ENCODE data around the gene COL11A1.
A peak's percentile ranks its signal among the peaks of the same experiment; 100 is the strongest.
"Not testable (repeated sequence)": the region's sequence is repeated elsewhere in the genome, so short reads cannot be mapped to it uniquely, and the experiment has no call there.

COL11A1 gene

GRCh38 chr1:103107741-103108375 is 464 bp downstream of the COL11A1 start:
- no peaks in the 10 kb centered on the region for H3K36me3 Mint-ChIP-seq
- H3K4me3 Mint-ChIP-seq, result peak overlapping the region; percentile 55
- no peaks in the 10 kb centered on the region for H3K9me3 Mint-ChIP-seq
- H3K27ac Mint-ChIP-seq, result no peak overlapping the region
- H3K27me3 Mint-ChIP-seq, result peaks cover 10% of the 10 kb centered on the region
- peaks cover 7% of the 10 kb centered on the region for H3K4me1 Mint-ChIP-seq

GRCh38 chr1:103106426-103107341 is 1.6 kb downstream of the COL11A1 start:
- no peaks in the 10 kb centered on the region for H3K9me3 Mint-ChIP-seq
- no peak overlapping the region for H3K27ac Mint-ChIP-seq
- no peaks in the 10 kb centered on the region for H3K36me3 Mint-ChIP-seq
- peaks cover 11% of the 10 kb centered on the region for H3K27me3 Mint-ChIP-seq
- H3K4me1 Mint-ChIP-seq, result peaks cover 7% of the 10 kb centered on the region
- H3K4me3 Mint-ChIP-seq, result no peak overlapping the region

- Mint-ChIP-seq H3K4me3 (no peak overlapping the region), H3K9me3 (no peaks in the 10 kb centered on the region), H3K4me1 (no peaks in the 10 kb centered on the region), H3K27me3 (peaks cover 2% of the 10 kb centered on the region), H3K27ac (no peak overlapping the region), H3K36me3 (no peaks in the 10 kb centered on the region)
Observed at GRCh38 chr1:103101399-103101798, 6.9 kb downstream of the COL11A1 start.

DNA sequence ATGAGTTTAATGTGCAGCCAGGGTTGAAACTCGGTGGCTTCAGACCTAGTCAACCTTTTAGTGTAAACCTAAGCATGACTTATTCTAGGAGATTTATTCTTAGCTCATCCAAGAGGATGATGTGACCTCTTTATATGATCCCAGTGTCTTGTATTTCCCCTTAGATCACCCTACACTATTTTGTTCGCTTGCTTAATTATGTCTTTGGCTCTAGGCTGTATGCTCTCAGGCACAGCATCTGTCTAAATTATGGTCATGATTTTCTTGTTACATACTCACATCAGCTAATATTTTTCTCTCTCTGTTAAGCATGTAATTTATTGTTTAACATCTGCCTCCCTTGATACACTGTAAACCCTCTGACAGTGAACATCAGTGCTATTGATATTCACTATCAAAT is 19.1 kb downstream of the COL11A1 start:
- Mint-ChIP-seq H3K9me3 (peaks cover 4% of the 10 kb centered on the region), H3K4me3 (no peak overlapping the region), H3K27me3 (no peaks in the 10 kb centered on the region), H3K36me3 (no peaks in the 10 kb centered on the region), H3K27ac (no peak overlapping the region), H3K4me1 (no peaks in the 10 kb centered on the region)

- H3K4me1 Mint-ChIP-seq, result no peaks in the 10 kb centered on the region
Observed at GRCh38 chr1:103087256-103087655, 21.1 kb downstream of the COL11A1 start.

GRCh38 chr1:103084181-103084580 is 24.1 kb downstream of the COL11A1 start:
- H3K4me3 Mint-ChIP-seq, result no peak overlapping the region
- H3K9me3 Mint-ChIP-seq, result no peaks in the 10 kb centered on the region
- H3K36me3 Mint-ChIP-seq, result no peaks in the 10 kb centered on the region
- no peaks in the 10 kb centered on the region for H3K4me1 Mint-ChIP-seq
- H3K27me3 Mint-ChIP-seq, result no peaks in the 10 kb centered on the region
- peak overlapping the region; percentile 2 for H3K27ac Mint-ChIP-seq

More at GRCh38 chr1:103087256-103087655, 21.1 kb downstream of the COL11A1 start:
- H3K27ac Mint-ChIP-seq, result no peak overlapping the region
- no peak overlapping the region for H3K4me3 Mint-ChIP-seq
- H3K36me3 Mint-ChIP-seq, result no peaks in the 10 kb centered on the region
- no peaks in the 10 kb centered on the region for H3K9me3 Mint-ChIP-seq
- no peaks in the 10 kb centered on the region for H3K27me3 Mint-ChIP-seq

GRCh38 chr1:103075316-103076000 is 32.9 kb downstream of the COL11A1 start:
- Mint-ChIP-seq H3K27ac (no peak overlapping the region), H3K27me3 (no peaks in the 10 kb centered on the region), H3K9me3 (no peaks in the 10 kb centered on the region), H3K4me1 (no peaks in the 10 kb centered on the region), H3K36me3 (no peaks in the 10 kb centered on the region), H3K4me3 (no peak overlapping the region)

DNA sequence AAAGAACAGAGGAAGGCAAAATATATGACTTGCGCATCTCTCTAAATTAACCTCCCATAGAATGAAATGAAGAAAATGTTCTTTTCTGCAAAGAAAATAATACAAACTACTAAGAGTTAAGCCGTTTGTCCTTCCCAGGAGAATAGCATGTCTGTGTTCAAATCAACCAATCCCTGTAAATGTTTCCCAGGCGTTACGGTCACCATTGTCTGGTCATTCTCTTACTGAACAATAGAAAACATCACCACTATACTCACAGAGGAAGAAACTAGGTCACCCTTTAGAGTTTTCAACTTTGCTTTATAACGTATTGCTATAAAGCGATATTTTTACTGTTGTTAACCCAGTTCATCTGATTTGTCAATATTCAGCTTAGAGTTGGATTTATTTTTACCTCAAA is 34.1 kb downstream of the COL11A1 start:
- H3K36me3 Mint-ChIP-seq, result no peaks in the 10 kb centered on the region
- H3K9me3 Mint-ChIP-seq, result no peaks in the 10 kb centered on the region
- H3K27ac Mint-ChIP-seq, result no peak overlapping the region
- H3K27me3 Mint-ChIP-seq, result no peaks in the 10 kb centered on the region
- H3K4me3 Mint-ChIP-seq, result no peak overlapping the region
- H3K4me1 Mint-ChIP-seq, result no peaks in the 10 kb centered on the region

- no peaks in the 10 kb centered on the region for H3K9me3 Mint-ChIP-seq
- no peaks in the 10 kb centered on the region for H3K27me3 Mint-ChIP-seq
- H3K4me3 Mint-ChIP-seq, result no peak overlapping the region
- no peaks in the 10 kb centered on the region for H3K36me3 Mint-ChIP-seq
- no peaks in the 10 kb centered on the region for H3K4me1 Mint-ChIP-seq
- H3K27ac Mint-ChIP-seq, result no peak overlapping the region
Observed at GRCh38 chr1:103069201-103069600, 39.1 kb downstream of the COL11A1 start.

- H3K27me3 Mint-ChIP-seq, result no peaks in the 10 kb centered on the region
- no peak overlapping the region for H3K4me3 Mint-ChIP-seq
- H3K36me3 Mint-ChIP-seq, result no peaks in the 10 kb centered on the region
- H3K4me1 Mint-ChIP-seq, result no peaks in the 10 kb centered on the region
- H3K9me3 Mint-ChIP-seq, result no peaks in the 10 kb centered on the region
- H3K27ac Mint-ChIP-seq, result no peak overlapping the region
Observed at GRCh38 chr1:103063921-103064320, 44.4 kb downstream of the COL11A1 start.

- Mint-ChIP-seq H3K27ac (no peak overlapping the region), H3K27me3 (no peaks in the 10 kb centered on the region), H3K36me3 (no peaks in the 10 kb centered on the region), H3K4me3 (no peak overlapping the region), H3K4me1 (no peaks in the 10 kb centered on the region), H3K9me3 (no peaks in the 10 kb centered on the region)
Observed at GRCh38 chr1:103058391-103058790, 49.9 kb downstream of the COL11A1 start.

DNA sequence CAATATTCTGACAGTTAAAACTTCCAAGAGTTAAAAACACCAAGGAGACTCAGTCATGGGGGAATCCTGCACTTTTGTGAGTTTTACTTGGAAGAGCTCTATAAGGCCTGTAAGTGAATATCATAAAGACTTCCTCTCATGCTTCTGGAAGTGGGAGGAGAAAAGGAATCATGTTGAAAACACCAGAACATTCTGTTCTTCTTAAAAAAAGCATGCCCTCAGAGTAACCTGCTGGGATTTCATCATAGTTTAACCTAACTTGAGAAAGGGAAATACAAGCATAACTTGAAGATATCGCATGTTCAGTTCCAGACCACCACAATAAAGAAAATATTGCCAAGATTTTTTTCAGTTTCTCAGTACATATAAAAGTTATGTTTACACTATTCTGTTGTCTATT is 51.9 kb downstream of the COL11A1 start:
- Mint-ChIP-seq H3K4me1 (no peaks in the 10 kb centered on the region), H3K4me3 (no peak overlapping the region), H3K36me3 (no peaks in the 10 kb centered on the region), H3K9me3 (peaks cover 10% of the 10 kb centered on the region), H3K27ac (no peak overlapping the region), H3K27me3 (no peaks in the 10 kb centered on the region)

DNA sequence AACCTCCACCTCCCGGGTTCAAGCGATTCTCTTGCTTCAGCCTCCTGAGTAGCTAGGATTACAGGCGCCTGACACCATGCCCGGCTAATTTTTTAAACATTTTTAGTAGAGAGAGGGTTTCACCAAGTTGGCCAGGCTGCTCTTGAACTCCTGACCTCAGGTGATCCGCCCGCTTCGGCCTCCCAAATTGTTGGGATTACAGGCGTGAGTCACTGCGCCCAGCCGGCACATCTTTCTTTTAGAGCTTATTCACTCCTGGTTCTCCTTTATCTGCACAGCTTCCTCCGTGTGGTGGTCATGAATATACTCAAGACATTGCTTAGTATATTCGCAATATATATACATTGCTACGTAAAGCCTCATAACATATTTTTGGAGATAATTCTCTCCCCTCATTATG is 80.2 kb downstream of the COL11A1 start:
- H3K4me3 Mint-ChIP-seq, H3K9me3 Mint-ChIP-seq, H3K27me3 Mint-ChIP-seq, H3K36me3 Mint-ChIP-seq, H3K4me1 Mint-ChIP-seq, H3K27ac Mint-ChIP-seq: not testable (repeated sequence)

- H3K9me3 Mint-ChIP-seq, result no peaks in the 10 kb centered on the region
- H3K36me3 Mint-ChIP-seq, result no peaks in the 10 kb centered on the region
- no peaks in the 10 kb centered on the region for H3K4me1 Mint-ChIP-seq
- no peaks in the 10 kb centered on the region for H3K27me3 Mint-ChIP-seq
- no peak overlapping the region for H3K4me3 Mint-ChIP-seq
- H3K27ac Mint-ChIP-seq, result no peak overlapping the region
Observed at GRCh38 chr1:103025858-103026409, 82.4 kb downstream of the COL11A1 start.

DNA sequence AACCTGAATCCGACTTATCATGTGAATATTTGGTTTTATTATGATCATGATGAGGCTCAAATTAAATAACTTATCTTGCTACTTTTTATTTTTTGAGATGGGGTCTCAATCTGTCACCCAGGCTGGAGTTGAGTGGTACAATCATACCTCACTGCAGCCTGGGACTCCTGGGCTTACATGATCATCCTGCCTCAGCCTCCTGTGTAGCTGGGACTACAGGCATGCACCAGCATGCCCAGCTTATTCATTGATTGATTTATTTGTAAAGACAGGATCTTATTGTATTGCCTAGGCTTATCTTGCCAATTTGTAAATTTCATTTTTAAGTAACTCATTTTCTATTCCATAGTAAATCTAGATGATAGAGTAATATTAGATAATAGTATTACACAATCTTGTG is 84.3 kb downstream of the COL11A1 start:
- H3K4me3 Mint-ChIP-seq, result no peak overlapping the region
- no peak overlapping the region for H3K27ac Mint-ChIP-seq
- H3K27me3 Mint-ChIP-seq, result no peaks in the 10 kb centered on the region
- H3K4me1 Mint-ChIP-seq, result no peaks in the 10 kb centered on the region
- no peaks in the 10 kb centered on the region for H3K9me3 Mint-ChIP-seq
- H3K36me3 Mint-ChIP-seq, result no peaks in the 10 kb centered on the region

- Mint-ChIP-seq H3K9me3 (no peaks in the 10 kb centered on the region), H3K27ac (no peak overlapping the region), H3K4me1 (no peaks in the 10 kb centered on the region), H3K36me3 (no peaks in the 10 kb centered on the region), H3K4me3 (no peak overlapping the region), H3K27me3 (no peaks in the 10 kb centered on the region)
Observed at GRCh38 chr1:103002005-103002404, 106.3 kb downstream of the COL11A1 start.
